HepG2 (cell line): ENCODE measurements around the gene FBF1. TPM values are rescaled to one million over a fixed set of nuclear protein-coding genes. Genes with fewer than 3 reads are reported as not detected.
A peak's percentile ranks its signal among the peaks of the same experiment; 100 is the strongest.

ENCODE experiments used
- ATF4 ChIP-seq, 2 experiments: fragments of 450-650 bp in 1 of 2; sonication (generic) in 1 of 2; formaldehyde crosslinking; IDR thresholded peaks; 2 replicates each; pipeline versions ENCODE4 v1.5.0 to v1.8.0; 2020 to 2022; ENCODE audit warnings: mild to moderate bottlenecking in 1 of 2, missing genetic modification reagents in 1 of 2
- HES4 ChIP-seq: sonication (generic); formaldehyde crosslinking; IDR thresholded peaks from 2 replicates; pipeline ENCODE4 v1.9.0; 2021; ENCODE audit warnings: mild to moderate bottlenecking, missing genetic modification reagents, borderline replicate concordance
- HMGXB4 ChIP-seq, 2 experiments: sonication (generic) in 1 of 2; formaldehyde crosslinking in 1 of 2; IDR thresholded peaks; 2 replicates each; pipeline versions ENCODE4 v1.4.0 to v1.6.1; 2018 to 2020; ENCODE audit warnings: missing genetic modification reagents in 2 of 2, borderline replicate concordance in 1 of 2, low read depth in 1 of 2, mild to moderate bottlenecking in 1 of 2, missing biosample characterization in 1 of 2
- KDM5B ChIP-seq: sonication (generic); formaldehyde crosslinking; IDR thresholded peaks from 2 replicates; pipeline ENCODE4 v1.4.0; 2020; ENCODE audit warnings: missing genetic modification reagents, mild to moderate bottlenecking, borderline replicate concordance
- KLF16 ChIP-seq, 2 experiments: sonication (generic) in 1 of 2; formaldehyde crosslinking in 1 of 2; IDR thresholded peaks; 2 replicates each; pipeline versions ENCODE4 v1.6.1 to v1.8.0; 2016 to 2023; ENCODE audit warnings: missing genetic modification reagents in 2 of 2, missing compliant biosample characterization in 1 of 2
- MAF1 ChIP-seq: sonication (generic); formaldehyde crosslinking; IDR thresholded peaks from 2 replicates; pipeline ENCODE4 v1.5.0; 2020; ENCODE audit warnings: missing genetic modification reagents, borderline replicate concordance
- MAFF ChIP-seq: IDR thresholded peaks from 2 replicates; pipeline ENCODE4 v1.6.1; 2011; ENCODE audit warnings: low read depth, low read length, improper control_type of control experiment
- NFKBIZ ChIP-seq: IDR thresholded peaks from 2 replicates; pipeline ENCODE4 v1.6.1; 2018; ENCODE audit warnings: missing genetic modification reagents, missing compliant biosample characterization
- REPIN1 ChIP-seq: sonication (generic); formaldehyde crosslinking; IDR thresholded peaks from 2 replicates; pipeline ENCODE4 v1.8.0; 2022; ENCODE audit warnings: missing genetic modification reagents, low read depth, mild to moderate bottlenecking, borderline replicate concordance
- RXRB ChIP-seq: IDR thresholded peaks from 2 replicates; pipeline ENCODE4 v1.6.1; 2016; ENCODE audit warnings: borderline replicate concordance, missing genetic modification reagents, missing compliant biosample characterization
- TEAD2 ChIP-seq: sonication (generic); formaldehyde crosslinking; IDR thresholded peaks from 2 replicates; pipeline ENCODE4 v1.9.0; 2021; ENCODE audit warnings: missing genetic modification reagents
- U2AF1 ChIP-seq: fragments of 200-400 bp; formaldehyde crosslinking; optimal IDR thresholded peaks from 2 replicates; pipeline ENCODE3; 2017; ENCODE audit warnings: mild to moderate bottlenecking, low read depth, low read length
- ZFP82 ChIP-seq: sonication (generic); formaldehyde crosslinking; IDR thresholded peaks from 2 replicates; pipeline ENCODE4 v1.5.1; 2020; ENCODE audit warnings: mild to moderate bottlenecking, missing genetic modification reagents, borderline replicate concordance
- ZNF260 ChIP-seq: sonication (generic); formaldehyde crosslinking; IDR thresholded peaks from 2 replicates; pipeline ENCODE4 v1.4.0; 2020; ENCODE audit warnings: missing genetic modification reagents, low read depth, mild to moderate bottlenecking, borderline replicate concordance
- ZNF550 ChIP-seq: sonication (generic); formaldehyde crosslinking; IDR thresholded peaks from 2 replicates; pipeline ENCODE4 v1.4.0; 2020; ENCODE audit warnings: mild to moderate bottlenecking, missing genetic modification reagents, borderline replicate concordance
- ZNF563 ChIP-seq: sonication (generic); formaldehyde crosslinking; IDR thresholded peaks from 2 replicates; pipeline ENCODE4 v1.8.0; 2022; ENCODE audit warnings: mild to moderate bottlenecking, moderate library complexity, missing genetic modification reagents
- ZNF570 ChIP-seq: sonication (generic); formaldehyde crosslinking; IDR thresholded peaks from 2 replicates; pipeline ENCODE4 v1.4.0; 2020; ENCODE audit warnings: mild to moderate bottlenecking, missing genetic modification reagents, borderline replicate concordance
- ZNF674 ChIP-seq: sonication (generic); formaldehyde crosslinking; IDR thresholded peaks from 2 replicates; pipeline ENCODE4 v1.5.0; 2020; ENCODE audit warnings: low read depth, mild to moderate bottlenecking, missing genetic modification reagents
- ZSCAN20 ChIP-seq: sonication (generic); formaldehyde crosslinking; IDR thresholded peaks from 2 replicates; pipeline ENCODE4 v1.4.0; 2020; ENCODE audit warnings: missing genetic modification reagents, mild to moderate bottlenecking, borderline replicate concordance
- polyA plus RNA-seq, 8 experiments: library from polyadenylated mRNA; depleted of rRNA in 3 of 8; stranded (reverse) in 7 of 8; unstranded in 1 of 8; fragments of >200 nt; fragmentation: Illumina TruSeq in 4 of 8; extraction: Trizol in 4 of 8; gene quantifications; 2 replicates each; pipeline versions ENCODE4 v1.2.1 to v1.2.3, GENCODE V29; 2011 to 2016; ENCODE audit warnings: low read depth in 4 of 8, missing spikeins in 1 of 8, mixed read lengths in 1 of 8; ENCODE audit not compliant: insufficient read depth in 1 of 8
- total RNA-seq, 5 experiments: library from RNA; depleted of rRNA; stranded (reverse); fragments of >200 nt; fragmentation: Illumina TruSeq; extraction: Trizol; gene quantifications; 2 replicates each; pipeline ENCODE4 v1.2.3, GENCODE V29; 2016; ENCODE audit warnings: low read depth in 1 of 5
- TF ChIP-seq, protein P1 (sequence below): sonication (generic); formaldehyde crosslinking; IDR thresholded peaks from 2 replicates; pipeline ENCODE4 v1.5.1; 2020; ENCODE audit warnings: missing genetic modification reagents, mild to moderate bottlenecking, borderline replicate concordance
- TF ChIP-seq, protein P2 (sequence below): sonication (generic); formaldehyde crosslinking; IDR thresholded peaks from 2 replicates; pipeline ENCODE4 v1.5.1; 2020; ENCODE audit warnings: missing genetic modification reagents, mild to moderate bottlenecking, borderline replicate concordance

The FBF1 gene
- total and polyA plus RNA-seq, 2 of the 13 experiments (the other 11 are each of a cell fraction or from before 2014, with no cell fraction given) = 2.4 to 8.1 TPM

GRCh38 chr17:75940727-75941441 is at the start of gene FBF1 (continued):
- peak; percentile 86 for TF ChIP-seq NFKBIZ (CRISPR knock-in tag)
- TF ChIP-seq MAF1 (CRISPR knock-in tag) = peak; percentile 93
- peak; percentile 98 for TF ChIP-seq KDM5B (CRISPR knock-in tag)
- peak; percentile 28; the same call in 1 of the 2 replicates for TF ChIP-seq ZSCAN20 (CRISPR knock-in tag)
- TF ChIP-seq ZNF550 (CRISPR knock-in tag) = no peak
- TF ChIP-seq U2AF1 = peak; percentile 85
- TF ChIP-seq ZFP82 (CRISPR knock-in tag) = no peak
- peak; percentile 92 for TF ChIP-seq ZNF563
- TF ChIP-seq, protein P1, sequence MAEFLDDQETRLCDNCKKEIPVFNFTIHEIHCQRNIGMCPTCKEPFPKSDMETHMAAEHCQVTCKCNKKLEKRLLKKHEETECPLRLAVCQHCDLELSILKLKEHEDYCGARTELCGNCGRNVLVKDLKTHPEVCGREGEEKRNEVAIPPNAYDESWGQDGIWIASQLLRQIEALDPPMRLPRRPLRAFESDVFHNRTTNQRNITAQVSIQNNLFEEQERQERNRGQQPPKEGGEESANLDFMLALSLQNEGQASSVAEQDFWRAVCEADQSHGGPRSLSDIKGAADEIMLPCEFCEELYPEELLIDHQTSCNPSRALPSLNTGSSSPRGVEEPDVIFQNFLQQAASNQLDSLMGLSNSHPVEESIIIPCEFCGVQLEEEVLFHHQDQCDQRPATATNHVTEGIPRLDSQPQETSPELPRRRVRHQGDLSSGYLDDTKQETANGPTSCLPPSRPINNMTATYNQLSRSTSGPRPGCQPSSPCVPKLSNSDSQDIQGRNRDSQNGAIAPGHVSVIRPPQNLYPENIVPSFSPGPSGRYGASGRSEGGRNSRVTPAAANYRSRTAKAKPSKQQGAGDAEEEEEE = 0 out of 2 replicates have a peak, but pooled peaks have one; percentile 26
- 0 out of 4 replicates have a peak, but pooled peaks of 1 of the 2 experiments have one; percentile 40 for TF ChIP-seq ATF4 (CRISPR knock-in tag; IDR thresholded peaks at IDR 0.05)
- 0 out of 2 replicates have a peak, but pooled peaks have one; percentile 37 for TF ChIP-seq ZNF570 (CRISPR knock-in tag)
- TF ChIP-seq RXRB = peak; percentile 86
- TF ChIP-seq MAFF = peak; percentile 12; the same call in 1 of the 2 replicates
- TF ChIP-seq ZNF674 (CRISPR knock-in tag) = no peak
- TF ChIP-seq, protein P2, sequence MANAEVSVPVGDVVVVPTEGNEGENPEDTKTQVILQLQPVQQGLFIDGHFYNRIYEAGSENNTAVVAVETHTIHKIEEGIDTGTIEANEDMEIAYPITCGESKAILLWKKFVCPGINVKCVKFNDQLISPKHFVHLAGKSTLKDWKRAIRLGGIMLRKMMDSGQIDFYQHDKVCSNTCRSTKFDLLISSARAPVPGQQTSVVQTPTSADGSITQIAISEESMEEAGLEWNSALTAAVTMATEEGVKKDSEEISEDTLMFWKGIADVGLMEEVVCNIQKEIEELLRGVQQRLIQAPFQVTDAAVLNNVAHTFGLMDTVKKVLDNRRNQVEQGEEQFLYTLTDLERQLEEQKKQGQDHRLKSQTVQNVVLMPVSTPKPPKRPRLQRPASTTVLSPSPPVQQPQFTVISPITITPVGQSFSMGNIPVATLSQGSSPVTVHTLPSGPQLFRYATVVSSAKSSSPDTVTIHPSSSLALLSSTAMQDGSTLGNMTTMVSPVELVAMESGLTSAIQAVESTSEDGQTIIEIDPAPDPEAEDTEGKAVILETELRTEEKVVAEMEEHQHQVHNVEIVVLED (CRISPR knock-in tag) = peak; percentile 93
- TF ChIP-seq TEAD2 (CRISPR knock-in tag) = 0 out of 2 replicates have a peak, but pooled peaks have one; percentile 9
- TF ChIP-seq KLF16 (CRISPR knock-in tag; IDR thresholded peaks at IDR 0.05) = peak; percentile 38 to 98; a peak in 2 of 4 replicates
- no peak for TF ChIP-seq ZNF260 (CRISPR knock-in tag)
- peak; percentile 97 for TF ChIP-seq REPIN1 (CRISPR knock-in tag)
- TF ChIP-seq HES4 = peak; percentile 85
- TF ChIP-seq HMGXB4 (CRISPR knock-in tag; IDR thresholded peaks at IDR 0.05; ENCODE audit: borderline replicate concordance in 1 of 2, low read depth in 1 of 2) = peak; percentile 79 to 88; a peak in 3 of 4 replicates
